ENCODE data around the gene DOK4. TPM values are rescaled to one million over a fixed set of nuclear protein-coding genes. Genes with fewer than 3 reads are reported as not detected.

The DOK4 gene
- total and polyA plus RNA-seq, 4 donors = 7.8 to 24.6 (median 18.1) TPM

- 95% methylated on average over 31 of the region's 31 CpGs for WGBS
Observed at GRCh38 chr16:57517397-57518367, 31.4 kb upstream of the DOK4 start.

More at GRCh38 chr16:57517397-57518367, 31.4 kb upstream of the DOK4 start:
- DNase-seq (ENCODE audit: low spot score) = no peak
- H3K36me3 ChIP-seq (ENCODE audit: control insufficient read depth in 4 of 4, insufficient read depth in 3 of 4, low read depth in 1 of 4, low read length in 3 of 4) = peaks cover 0 to 2% (median 0%) of the 10 kb centered on the region in 4 donors
- no peaks in the 10 kb centered on the region for H3K9me3 ChIP-seq (ENCODE audit: control insufficient read depth in 4 of 4, low read length in 3 of 4)
- H3K9ac ChIP-seq (ENCODE audit: low read depth in 1 of 2, low read length in 2 of 2) = no peak overlapping the region
- H3K4me1 ChIP-seq (ENCODE audit: control insufficient read depth in 4 of 4, insufficient read depth in 4 of 4, low read length in 3 of 4) = peaks cover 0 to 5% (median 2%) of the 10 kb centered on the region in 4 donors
- TF ChIP-seq YY1 (IDR thresholded peaks at IDR 0.05) = no peak
- no peak for TF ChIP-seq ZBTB33 (IDR thresholded peaks at IDR 0.05)
- TF ChIP-seq JUND (IDR thresholded peaks at IDR 0.05) = no peak
- no peak for TF ChIP-seq FOXA1 (IDR thresholded peaks at IDR 0.05)
- no peak for TF ChIP-seq HNF4G (IDR thresholded peaks at IDR 0.05)
- TF ChIP-seq TAF1 (conservative IDR thresholded peaks at IDR 0.05) = no peak
- no peak for TF ChIP-seq RAD21 (IDR thresholded peaks at IDR 0.05)
- TF ChIP-seq RXRA (IDR thresholded peaks at IDR 0.05) = no peak
- TF ChIP-seq CTCF (IDR thresholded peaks at IDR 0.05; ENCODE audit: low read depth, low read length, missing input control) = no peak
- no peak for TF ChIP-seq EGR1 (IDR thresholded peaks at IDR 0.05; ENCODE audit: low read depth in 2 of 2)
- TF ChIP-seq MAX (IDR thresholded peaks at IDR 0.05) = no peak
- no peak for TF ChIP-seq NR2F2 (IDR thresholded peaks at IDR 0.05)
- no peak for TF ChIP-seq REST (IDR thresholded peaks at IDR 0.05)
- TF ChIP-seq HNF4A (conservative IDR thresholded peaks at IDR 0.05) = no peak
- TF ChIP-seq SP1 (IDR thresholded peaks at IDR 0.05) = no peak
- TF ChIP-seq GABPA (IDR thresholded peaks at IDR 0.05 in 1 of 2, conservative IDR thresholded peaks at IDR 0.05 in 1 of 2) = no peak
- no peak for TF ChIP-seq FOXA2 (IDR thresholded peaks at IDR 0.05)
- no peak for TF ChIP-seq ATF3 (IDR thresholded peaks at IDR 0.05)
- H3K4me3 ChIP-seq (ENCODE audit: low read depth in 1 of 3, low read length in 3 of 3) = no peak overlapping the region
- H3K27ac ChIP-seq (ENCODE audit: low read depth in 1 of 2, low read length in 2 of 2) = no peak overlapping the region
- no peaks in the 10 kb centered on the region for H3K27me3 ChIP-seq (ENCODE audit: control insufficient read depth in 4 of 4, insufficient read depth in 4 of 4, low read length in 3 of 4)
